Activated T-cell treated with anti-CD3 and anti-CD28 coated beads for 48 hours (primary cell): ENCODE results near the gene NAT10.
"Not testable (repeated sequence)": the region's sequence is repeated elsewhere in the genome, so short reads cannot be mapped to it uniquely, and the experiment has no call there.

ENCODE experiments used
- DNase-seq: peaks from one replicate; pipeline ENCODE4 v3.0.0-alpha.2; 2020; ENCODE audit warnings: low read depth

Gene NAT10

DNA sequence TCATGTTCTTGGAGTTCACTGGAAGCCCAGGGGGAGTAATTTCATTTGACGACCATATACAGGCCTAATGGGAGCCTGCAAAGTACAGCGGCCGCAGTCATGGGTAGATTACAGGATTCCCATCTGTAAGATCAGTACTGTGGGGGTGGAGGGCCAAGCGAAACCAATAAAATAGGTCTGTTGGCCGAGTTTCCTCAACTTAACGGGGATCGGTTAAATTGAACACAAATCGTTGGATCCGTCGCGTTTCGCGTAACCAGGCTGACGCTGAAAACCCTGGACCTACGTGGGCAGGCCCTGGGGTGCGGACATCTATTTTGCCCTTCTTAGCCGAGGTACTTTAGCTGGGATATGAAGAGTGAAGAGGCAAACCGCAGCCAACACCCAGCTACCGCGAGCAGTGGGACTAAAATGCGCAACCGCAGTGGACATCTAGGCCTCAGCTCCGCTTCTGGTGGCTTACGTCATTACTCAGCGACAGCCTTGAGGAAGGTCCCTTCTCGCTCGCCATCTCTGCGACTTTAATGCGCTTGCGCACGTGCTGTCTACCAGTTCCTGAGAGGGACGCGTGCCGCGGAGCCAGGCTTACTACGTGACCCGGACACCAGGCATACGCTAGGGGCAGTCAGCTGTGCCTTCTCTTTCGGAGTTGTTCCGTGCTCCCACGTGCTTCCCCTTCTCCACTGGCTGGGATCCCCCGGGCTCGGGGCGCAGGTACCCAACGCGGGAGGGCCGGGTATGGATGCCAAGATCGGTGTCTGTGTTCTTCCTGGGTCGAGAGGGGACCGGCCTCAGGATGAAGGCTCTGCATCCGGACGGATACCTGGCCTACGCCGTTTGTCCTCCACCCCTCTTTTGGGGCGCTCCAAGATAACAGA, at the start of gene NAT10:
Gene NAT10, plus strand, starts transcription at position 551 of the 878 bp plus-strand sequence. CDS start 2,597 bp downstream, outside the sequence.
- DNase-seq, result peak; percentile 93

DNA sequence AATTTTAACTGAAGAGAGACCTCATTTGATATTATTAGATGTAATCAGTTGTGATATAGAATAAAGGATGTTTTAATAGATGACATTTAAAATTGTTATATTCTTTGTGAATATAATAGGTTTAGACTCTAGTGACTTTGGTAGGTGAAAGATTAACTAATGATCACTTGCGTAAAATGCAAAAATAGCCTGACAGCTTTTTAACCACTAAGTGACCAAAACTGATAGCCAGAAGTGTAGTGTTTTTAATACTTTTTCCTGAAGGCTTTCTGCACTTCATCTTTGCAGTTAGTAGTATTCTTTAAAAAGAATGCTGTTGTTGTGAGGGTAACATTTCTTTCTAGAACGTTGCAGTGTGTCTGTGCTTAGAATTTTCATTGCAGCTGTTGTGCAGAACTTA, 48.8 kb upstream of the NAT10 start:
- DNase-seq, result no peak

DNA sequence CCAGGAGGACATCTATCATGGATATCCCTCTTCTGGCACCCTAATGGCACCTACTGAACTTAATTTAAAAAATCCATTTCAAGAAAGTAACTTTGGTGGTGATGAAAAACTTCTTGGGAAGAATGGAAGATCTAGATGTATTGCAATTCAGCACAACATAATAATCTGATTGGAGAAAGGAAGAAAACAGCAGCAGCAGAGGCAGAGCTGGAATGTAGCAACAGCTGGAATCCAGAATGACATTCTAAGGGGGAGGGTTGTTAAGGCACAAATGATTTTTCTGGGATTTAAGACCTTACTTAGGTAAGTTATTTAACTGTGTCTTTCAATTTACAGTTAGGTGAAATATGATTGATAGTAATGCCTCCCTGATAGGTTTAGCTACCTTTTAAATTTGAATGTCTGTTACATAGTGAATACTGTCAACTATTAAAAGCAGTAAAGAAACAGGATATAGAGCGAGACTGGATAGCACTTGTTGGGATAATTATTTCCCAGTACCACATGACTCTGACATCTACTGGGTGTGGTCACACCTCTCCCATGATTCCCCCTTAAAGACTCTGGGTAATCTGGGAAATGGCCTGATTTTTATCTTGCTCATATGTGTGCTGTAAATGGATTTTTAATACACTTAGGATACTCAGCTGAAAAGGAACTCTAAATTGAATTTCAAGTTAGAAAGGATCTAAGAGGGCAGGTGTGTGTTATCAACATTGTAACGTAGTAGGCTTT, 42.2 kb upstream of the NAT10 start:
- DNase-seq, result no peak

DNA sequence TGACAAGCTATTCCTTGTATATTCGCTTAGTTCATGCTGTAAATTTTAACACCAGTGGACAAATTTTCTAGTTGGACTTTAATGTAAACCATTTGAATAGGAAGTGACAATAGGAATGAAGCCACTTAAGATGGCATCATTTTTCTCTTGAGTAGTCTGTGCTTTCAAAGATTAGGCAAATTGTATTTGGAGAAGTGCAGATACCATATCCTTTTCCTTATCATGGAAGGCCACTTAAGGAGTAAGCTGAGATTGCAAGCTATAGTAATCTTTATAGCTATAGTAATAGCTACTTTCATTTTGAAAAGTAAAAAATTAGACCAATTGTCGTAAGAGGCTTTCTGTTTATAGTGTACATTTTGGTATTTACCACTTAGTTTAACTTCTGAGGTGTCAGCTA, 41.1 kb upstream of the NAT10 start:
- no peak for DNase-seq

DNA sequence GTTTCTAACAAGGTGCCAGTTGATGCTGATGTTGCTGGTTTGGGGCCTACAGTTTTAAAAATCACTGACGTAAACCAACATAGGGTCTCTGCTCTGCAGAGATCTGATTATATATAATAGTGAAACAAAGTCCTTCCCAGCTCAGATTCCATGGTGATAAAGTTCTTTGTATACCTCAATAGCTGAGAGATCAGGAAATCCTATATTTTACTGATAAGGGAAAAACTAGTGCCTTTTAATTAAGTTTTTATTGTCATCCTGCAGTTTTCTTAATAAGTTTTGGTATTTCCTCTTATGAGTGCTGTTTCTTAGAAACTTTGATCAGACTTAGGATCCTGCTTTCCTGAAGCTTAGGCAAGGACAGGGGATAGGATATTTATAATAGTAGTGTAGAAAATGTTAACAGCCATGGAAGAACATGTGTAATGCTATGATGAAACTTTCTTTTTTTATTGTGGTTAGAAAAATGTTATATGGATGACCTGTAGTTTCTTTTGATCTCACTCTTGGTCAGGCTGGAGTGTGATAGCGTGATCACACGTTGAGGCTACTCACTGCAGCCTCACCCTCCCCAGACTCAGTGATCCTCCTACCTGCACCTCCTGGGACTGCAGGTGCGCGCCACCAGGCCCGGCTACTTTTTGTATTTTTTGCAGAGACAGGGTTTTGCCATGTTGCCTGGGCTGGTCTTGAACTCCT, 39.8 kb upstream of the NAT10 start:
- peak; percentile 39 for DNase-seq

DNA sequence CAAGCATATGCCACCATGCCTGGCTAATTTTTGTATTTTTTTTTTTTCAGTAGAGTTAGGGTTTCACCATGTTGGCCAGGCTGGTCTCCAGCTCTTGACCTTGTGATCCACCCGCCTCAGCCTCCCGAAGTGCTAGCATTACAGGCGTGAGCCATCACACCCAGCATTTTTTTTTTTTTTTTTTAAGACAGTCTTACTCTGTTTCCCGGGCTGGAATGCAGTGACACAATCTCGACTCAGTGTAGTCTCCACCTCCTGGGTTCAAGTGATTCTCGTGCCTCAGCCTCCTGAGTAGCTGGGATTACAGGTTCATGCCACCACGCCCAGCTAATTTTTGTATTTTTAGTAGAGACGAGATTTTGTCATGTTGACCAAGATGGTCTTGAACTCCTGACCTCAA, 38.7 kb upstream of the NAT10 start:
- DNase-seq, result not testable (repeated sequence)

DNA sequence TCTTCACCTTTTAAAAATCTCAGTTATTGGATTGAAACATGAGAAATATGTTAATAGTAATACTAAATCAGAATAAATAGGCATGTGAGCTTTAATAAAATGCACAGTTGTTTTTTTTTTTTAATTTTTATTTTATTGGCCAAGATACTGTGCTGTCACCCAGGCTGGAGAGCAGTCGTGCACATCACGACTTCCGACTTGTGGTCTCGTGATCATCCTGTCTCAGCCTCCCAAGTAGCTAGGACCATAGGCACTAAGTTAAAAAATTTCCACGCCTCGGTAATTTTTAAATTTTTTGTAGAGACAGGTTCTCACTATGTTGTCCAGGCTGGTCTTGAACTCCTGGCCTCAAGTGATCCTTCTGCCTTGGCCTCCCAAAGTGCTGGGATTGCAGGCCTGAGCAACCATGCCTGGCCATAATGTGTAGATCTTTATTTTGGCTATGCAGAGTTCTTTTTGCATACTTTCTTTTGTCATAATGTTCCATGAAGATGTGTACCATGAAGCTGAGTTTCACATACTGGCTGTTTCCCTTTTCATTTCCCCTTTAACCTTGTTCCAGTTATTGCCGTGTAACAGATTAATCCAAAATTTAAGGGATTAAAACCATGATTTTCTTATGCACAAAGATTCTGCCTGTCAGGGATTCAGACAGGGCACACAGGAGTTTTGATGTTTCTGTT, 37.9 kb upstream of the NAT10 start:
- DNase-seq, result no peak

DNA sequence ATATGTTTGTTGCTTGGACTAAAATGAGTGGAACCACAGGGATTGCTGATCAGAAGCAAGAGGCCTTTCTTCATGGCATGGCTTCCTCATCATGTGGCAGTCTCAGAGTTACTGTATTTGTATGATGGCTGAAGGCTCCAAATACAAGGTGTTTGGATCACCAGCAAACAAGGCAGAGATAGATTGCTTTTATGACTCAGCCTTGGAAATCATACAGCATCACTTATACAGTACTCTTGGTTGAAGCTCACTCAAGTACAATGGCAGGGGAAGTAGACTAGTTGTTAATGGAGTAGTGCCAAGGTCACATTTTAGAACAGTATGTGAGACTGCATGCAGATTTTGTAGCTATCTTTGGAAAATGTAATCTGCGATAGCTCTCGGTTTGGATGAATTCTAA, 37.3 kb upstream of the NAT10 start:
- DNase-seq, result no peak

DNA sequence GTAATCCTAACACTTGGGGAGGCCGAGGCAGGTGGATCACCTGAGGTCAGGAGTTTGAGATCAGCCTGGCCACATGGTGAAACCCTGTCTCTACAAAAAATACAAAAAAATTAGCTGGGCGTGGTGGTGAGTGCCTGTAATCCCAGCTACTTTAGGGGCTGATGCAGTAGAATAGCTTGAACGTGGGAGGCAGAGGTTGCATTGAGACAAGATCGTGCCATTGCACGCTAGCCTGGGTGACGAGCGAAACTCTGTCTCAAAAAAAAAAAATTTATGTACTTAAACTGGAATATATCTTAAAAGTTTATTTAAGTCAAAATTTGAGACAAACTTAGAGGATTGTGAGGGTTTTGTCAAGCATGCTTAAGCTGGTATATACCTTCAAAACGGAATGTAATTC, 34.1 kb upstream of the NAT10 start:
- DNase-seq, result not testable (repeated sequence)

DNA sequence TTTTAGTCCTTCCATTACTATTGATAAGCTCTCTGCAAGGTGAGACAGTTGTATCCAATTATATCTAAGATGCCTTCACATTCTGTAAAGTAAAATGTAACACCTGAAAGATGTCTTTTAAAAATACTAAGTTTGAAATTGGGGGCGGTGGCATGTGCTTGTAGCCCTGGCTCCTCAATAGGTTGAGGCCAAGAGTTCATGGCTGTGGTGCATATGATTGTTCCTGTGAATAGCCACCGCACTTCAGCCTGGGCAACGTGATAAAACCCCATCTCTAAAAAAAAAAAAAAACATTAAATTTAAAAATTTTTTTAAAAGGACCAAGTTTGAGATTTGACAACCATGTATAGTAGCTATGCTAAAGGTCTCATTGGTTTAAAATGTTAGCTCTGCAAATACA, 33.4 kb upstream of the NAT10 start:
- DNase-seq, result no peak

DNA sequence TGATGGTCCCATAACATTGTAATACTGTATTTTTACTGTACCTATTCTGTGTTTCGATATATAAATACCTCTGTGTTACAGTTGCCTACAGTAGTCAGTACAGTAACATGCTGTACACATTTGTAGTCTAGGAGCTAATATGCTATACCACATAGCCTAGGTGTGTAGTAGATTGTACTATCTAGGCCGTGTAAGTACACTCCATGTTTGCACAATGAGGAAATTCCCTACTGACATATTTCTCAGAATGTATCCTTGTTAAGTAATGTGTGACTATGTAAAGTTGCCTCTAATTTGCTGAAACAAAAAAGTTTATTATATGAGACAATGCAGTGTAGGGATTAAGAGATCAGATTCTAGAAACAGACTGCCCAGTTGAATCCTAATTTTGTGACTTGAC, 32.6 kb upstream of the NAT10 start:
- DNase-seq, result no peak

DNA sequence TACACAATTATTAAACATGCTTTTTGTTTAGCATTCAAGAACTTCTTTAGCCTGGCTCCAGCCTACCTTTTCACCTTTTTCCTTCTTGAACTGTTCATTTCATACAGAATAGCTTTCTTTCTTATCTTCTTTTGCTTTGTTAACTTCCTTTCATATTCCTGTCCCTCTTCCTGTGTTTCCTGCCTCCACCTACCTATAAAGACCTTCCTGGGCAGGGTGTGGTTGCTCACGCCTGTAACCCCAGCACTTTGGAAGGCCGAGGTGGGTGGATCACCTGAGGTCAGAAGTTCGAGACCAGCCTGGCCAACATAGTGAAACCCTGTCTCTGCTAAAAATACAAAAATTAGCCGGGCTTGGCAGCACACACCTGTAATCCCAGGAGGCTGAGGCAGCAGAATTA, 31.0 kb upstream of the NAT10 start:
- DNase-seq, result no peak

DNA sequence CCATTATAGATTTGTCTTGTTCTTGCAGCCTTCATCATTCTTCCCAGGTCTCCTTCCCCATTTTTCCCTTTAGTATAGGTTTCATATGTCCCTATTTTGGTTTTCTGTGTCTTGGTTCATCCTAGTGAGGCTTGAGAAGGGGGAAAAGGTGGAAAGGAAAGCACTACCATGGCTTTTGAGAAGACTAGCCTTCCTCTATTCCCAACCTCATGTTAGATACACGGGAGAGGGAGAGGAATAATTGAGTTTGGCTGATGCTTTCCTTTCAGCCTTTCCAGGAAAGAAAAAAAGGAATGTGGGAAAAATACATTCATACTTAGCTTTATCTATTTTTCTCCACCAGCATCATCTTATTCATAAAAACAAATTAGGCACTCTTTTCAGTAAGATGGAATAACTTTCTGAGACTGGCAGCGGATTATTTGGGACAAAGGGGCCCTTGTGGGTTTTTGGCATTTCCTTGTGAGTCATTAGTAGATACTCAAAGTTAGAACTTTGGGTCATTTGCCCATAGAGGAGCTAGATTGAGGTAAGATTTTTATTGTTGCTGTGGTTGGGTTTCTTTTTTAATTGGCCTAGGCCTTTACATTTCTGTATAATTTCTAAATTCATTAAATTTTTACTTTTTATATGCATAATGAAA, 30.1 kb upstream of the NAT10 start:
- no peak for DNase-seq

DNA sequence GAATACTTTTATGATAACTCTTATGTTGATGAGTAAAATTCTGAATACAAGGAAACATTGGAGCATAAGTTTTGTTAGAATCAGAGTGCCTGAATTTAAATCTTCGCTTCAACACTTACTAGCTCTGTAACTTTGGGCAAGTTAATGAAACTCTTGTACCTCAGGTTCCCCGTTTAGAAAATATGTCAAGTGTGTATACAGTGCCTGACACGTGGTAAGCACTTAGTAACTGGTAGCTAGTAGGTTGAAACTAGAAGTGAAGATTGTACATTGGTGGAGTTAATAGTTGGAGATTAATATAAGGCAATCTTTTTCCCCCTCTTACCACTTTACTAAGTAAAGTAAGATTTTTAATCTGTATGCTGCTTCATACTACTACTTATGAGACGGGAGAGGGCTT, 24.8 kb upstream of the NAT10 start:
- DNase-seq, result no peak

DNA sequence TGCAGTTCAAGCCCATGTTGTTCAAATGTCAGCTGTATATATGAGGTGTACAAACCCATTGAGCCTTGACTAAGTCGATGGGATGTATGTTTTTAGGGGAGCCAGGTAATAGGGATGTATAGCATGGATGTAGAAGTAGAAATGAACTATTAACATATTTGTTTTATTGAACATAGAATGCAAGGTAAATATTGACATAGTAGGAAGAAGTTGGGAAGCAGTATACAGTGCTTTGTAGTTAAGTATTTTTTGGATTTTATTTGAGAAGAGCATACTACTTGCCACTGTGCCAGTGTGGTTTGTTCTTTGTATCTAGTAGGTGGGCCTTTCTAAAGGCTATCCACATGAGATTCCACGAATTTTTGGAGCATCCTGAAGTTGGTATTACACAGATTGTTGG, 20.8 kb upstream of the NAT10 start:
- no peak for DNase-seq

DNA sequence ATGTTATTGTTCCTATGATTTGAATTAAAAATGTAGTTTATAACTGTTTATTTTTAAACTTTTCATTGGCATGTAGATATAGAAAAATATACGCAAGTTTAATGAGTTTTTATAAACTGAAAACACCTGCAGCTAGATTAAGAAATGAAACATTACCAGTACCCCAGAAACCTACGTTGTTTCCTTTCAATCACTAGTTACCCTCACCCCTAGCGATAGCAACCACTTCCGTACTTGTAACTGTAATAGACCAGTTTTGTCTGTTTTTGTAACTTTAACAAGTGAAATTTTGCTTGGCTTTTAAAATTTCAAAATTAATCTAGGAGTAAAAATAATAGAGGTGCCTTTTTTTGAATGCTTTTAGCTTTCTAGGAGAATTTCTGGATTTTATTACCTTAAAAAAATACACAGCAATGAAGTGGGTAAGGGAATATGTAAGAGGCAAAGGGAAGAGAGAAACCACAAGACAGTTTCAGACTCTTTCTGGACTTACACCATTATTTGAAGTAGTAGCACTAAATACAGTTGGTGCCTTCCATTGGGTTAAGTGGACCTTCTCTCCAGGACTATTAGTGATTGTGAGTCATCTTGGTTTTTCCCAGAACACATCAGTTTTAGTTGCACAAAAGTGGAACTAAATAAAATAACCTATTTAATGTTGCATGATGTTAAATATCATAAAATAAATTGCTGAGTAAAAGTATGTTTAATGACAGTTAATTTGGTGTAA, 18.7 kb upstream of the NAT10 start:
- DNase-seq, result no peak

DNA sequence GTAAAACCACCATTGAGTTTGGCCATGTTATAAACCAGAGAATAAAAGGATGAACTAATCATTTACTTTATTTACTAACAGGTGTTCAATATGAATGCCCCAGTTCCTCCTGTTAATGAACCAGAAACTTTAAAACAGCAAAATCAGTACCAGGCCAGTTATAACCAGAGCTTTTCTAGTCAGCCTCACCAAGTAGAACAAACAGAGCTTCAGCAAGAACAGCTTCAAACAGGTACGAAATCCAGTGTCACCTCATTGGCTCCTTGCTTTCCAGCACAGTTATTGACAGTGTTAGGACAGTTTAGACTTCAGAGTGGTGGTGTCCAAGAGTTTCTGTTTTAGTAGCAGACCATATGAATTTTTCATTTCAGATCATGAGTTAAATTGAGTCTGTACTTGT, 13.6 kb upstream of the NAT10 start:
- DNase-seq, result no peak

DNA sequence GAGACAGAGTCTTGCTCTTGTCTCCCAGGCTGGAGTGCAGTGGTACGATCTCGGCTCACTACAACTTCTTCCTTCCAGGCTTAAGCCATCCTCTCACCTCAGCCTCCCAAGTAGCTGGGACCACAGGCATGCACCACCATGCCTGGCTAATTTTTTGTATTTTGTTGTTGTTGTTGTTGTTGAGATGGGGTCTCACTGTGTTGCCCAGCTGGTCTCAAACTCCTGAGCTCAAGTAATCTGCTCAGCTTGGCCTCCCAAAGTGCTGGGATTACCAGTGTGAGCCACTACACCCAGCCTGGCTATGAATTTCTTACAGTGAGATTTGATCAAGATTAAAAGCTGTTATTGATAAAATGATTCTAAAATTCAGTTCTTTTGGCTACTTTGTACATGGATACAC, 10.5 kb upstream of the NAT10 start:
- DNase-seq, result not testable (repeated sequence)

DNA sequence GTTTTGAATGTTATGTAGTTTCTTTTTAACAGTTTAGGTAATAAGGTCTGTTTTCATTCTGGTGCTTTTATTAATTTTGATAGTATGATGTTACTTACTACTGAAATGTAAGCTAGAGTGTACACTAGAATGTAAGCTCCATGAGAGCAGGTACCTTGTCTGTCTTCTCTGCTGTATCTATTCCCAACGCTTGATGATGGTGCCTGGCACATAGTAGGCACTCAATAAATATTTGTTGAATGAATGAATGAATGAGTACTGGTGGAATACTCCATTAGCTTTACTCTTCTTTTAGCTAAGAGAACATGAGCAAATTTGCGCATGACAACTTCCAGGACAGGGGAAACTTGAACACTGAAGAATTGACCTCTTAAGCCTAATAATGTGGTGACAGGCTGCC, 6.6 kb upstream of the NAT10 start:
- DNase-seq, result no peak

DNA sequence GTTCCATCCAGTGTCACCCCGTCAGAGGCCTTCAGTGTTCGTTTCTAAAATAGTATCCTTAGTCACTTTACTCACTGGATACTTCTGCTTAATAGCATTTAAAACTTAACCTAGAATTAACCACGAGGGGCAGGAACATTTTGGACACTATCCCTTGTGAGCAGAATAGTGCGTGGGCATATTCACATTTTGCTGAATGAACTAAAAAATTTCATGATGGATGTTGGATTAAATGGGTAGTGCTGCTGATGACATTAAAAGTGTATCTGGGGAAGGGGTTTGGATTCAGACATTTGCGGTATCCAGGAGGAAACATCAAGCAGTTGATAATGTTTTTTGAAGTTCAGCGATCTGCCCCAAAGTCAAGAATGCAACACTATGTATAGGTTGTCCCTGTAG, 750 bp upstream of the NAT10 start:
- no peak for DNase-seq

DNA sequence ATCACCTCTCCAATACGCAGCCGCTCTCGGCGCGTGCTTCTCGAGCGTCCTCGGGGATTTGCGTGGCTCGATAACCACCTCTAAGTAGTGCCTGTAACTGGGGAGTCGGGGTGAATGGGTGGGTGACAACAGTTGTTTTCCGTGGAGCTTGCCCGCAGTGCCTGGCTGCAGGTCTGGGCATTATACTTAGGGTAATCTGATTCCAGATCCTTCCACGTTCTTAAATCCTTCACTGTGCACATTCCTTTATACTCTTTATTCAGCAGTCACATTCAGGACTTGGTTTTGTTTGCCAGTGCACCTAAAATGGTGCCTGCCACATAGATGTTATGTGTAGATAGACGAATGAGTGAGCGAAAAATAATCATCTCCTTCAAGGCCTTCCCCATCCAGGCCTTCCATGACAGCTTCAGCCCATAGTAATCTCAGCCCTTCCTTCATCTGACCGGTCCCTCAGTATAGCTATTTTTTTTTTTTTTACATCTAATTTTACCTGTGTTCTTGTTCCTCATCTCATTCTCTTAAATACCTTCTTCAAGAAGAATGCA, 602 bp downstream of the NAT10 start:
- DNase-seq, result no peak
